Gastrocnemius medialis (tissue), 4 donors: Measurements from ENCODE around the gene TMEM51.

Experiments used
- POLR2A ChIP-seq, 2 donors: fragments of 450-650 bp; IDR thresholded peaks; one replicate each; pipeline ENCODE4 v1.6.1; 2017; ENCODE audit warnings: antibody characterized with exemption in 2 of 2, mild to moderate bottlenecking in 2 of 2, moderate library complexity in 2 of 2
- TF ChIP-seq, protein P1 (sequence below), 5 experiments: fragments of 450-650 bp in 3 of 5; fragments of 200-600 bp in 2 of 5; sonication (generic) in 2 of 5; IDR thresholded peaks in 4 of 5; conservative IDR thresholded peaks in 1 of 5; 1 replicate in 4 of 5; 2 replicates in 1 of 5; pipeline ENCODE4 v1.5.1; 2016 to 2019; ENCODE audit warnings: antibody characterized with exemption in 5 of 5, mild to moderate bottlenecking in 3 of 5, moderate library complexity in 3 of 5

DNA sequence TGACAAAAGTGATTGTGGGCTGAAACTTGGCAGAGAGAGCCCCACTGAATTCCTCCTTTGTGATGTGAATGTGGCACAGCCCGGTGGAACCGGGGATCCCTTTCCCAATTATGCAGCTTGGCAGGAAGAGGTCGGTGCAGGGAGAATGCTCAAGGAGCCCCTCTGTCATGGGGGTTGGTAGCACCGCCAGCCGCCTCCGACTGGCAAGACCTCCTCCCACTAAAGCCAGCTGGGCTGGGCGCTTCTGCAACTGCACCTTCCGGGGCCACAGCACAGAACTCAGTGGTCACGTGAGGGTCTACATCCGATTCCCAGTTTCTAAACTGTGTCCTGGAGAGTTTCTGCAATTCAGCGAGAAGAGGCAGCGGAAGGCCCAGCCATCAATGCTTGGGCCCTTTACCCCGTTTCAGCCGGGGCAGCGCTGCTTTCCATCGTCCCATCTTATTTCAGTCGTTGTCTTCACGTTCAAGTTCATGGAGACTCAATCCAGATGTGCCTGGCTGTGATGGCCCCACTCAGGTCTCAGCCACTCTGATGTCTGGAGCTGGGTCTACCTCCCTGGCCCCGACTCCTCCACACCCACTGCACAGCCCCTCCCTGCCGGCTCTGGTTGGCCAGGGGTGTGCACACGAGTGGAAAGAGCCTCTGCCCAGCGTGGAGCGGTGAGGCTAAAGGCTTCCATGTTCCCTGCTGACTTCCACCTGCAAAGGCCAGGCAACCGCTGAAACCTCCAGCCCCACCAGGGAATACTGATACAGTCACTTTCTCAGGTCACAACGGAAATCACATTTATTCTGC is 53.7 kb downstream of the TMEM51 start:
- TF ChIP-seq POLR2A (IDR thresholded peaks at IDR 0.05): no peak
- TF ChIP-seq, protein P1, sequence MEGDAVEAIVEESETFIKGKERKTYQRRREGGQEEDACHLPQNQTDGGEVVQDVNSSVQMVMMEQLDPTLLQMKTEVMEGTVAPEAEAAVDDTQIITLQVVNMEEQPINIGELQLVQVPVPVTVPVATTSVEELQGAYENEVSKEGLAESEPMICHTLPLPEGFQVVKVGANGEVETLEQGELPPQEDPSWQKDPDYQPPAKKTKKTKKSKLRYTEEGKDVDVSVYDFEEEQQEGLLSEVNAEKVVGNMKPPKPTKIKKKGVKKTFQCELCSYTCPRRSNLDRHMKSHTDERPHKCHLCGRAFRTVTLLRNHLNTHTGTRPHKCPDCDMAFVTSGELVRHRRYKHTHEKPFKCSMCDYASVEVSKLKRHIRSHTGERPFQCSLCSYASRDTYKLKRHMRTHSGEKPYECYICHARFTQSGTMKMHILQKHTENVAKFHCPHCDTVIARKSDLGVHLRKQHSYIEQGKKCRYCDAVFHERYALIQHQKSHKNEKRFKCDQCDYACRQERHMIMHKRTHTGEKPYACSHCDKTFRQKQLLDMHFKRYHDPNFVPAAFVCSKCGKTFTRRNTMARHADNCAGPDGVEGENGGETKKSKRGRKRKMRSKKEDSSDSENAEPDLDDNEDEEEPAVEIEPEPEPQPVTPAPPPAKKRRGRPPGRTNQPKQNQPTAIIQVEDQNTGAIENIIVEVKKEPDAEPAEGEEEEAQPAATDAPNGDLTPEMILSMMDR (IDR thresholded peaks at IDR 0.05 in 4 of 5, conservative IDR thresholded peaks at IDR 0.05 in 1 of 5): no peak
